Breast epithelium (tissue), 4 donors: ENCODE data around the gene RIPOR3. TPM values are rescaled to one million over a fixed set of nuclear protein-coding genes. Genes with fewer than 3 reads are reported as not detected.
"Not testable (repeated sequence)": the region's sequence is repeated elsewhere in the genome, so short reads cannot be mapped to it uniquely, and the experiment has no call there.

Experiments
- DNase-seq, 2 donors: peaks; one replicate each; pipeline ENCODE4 v3.0.0-alpha.2; 2019; ENCODE audit warnings: low spot score in 2 of 2
- H3K27ac ChIP-seq, 2 donors: fragments of 200-600 bp; sonication (generic) in 1 of 2; one replicate each; pipeline ENCODE4 v1.5.1; 2016 to 2019; ENCODE audit warnings: mild to moderate bottlenecking in 1 of 2
- H3K27me3 ChIP-seq, 2 donors: fragments of 200-600 bp; sonication (generic) in 1 of 2; one replicate each; pipeline versions ENCODE4 v1.5.1 to v1.6.0; 2017 to 2019; ENCODE audit warnings: control low read depth in 1 of 2, mild to moderate bottlenecking in 1 of 2
- H3K36me3 ChIP-seq: fragments of 200-600 bp; one replicate; pipeline ENCODE4 v1.5.1; 2019
- H3K4me1 ChIP-seq, 2 donors: fragments of 200-600 bp; sonication (generic); one replicate each; pipeline ENCODE4 v1.5.1; 2016 to 2019; ENCODE audit warnings: control low read depth in 1 of 2
- H3K4me3 ChIP-seq, 3 donors: fragments of 200-600 bp; sonication (generic); 1 replicate in 2 of 3; 2 replicates in 1 of 3; pipeline ENCODE4 v1.5.1; 2016 to 2019; ENCODE audit warnings: mild to moderate bottlenecking in 3 of 3, moderate library complexity in 2 of 3
- H3K9me3 ChIP-seq, 2 donors: fragments of 200-600 bp; sonication (generic) in 1 of 2; one replicate each; pipeline ENCODE4 v1.5.1; 2016 to 2019; ENCODE audit warnings: control low read depth in 1 of 2
- POLR2A ChIP-seq: fragments of 450-650 bp; IDR thresholded peaks from one replicate; pipeline ENCODE4 v1.6.1; 2016; ENCODE audit warnings: antibody characterized with exemption, mild to moderate bottlenecking, moderate library complexity
- POLR2AphosphoS5 ChIP-seq, 3 donors: sonication (generic); formaldehyde crosslinking; IDR thresholded peaks; one replicate each; pipeline ENCODE4 v1.6.1; 2017; ENCODE audit warnings: antibody characterized with exemption in 3 of 3
- intact Hi-C: fragments of 100-400 bp; cut with DNase I; formaldehyde crosslinking; loops from one replicate; pipeline ENCODE4 v1.15.1; 2023; ENCODE audit warnings: low total_unique reads
- total RNA-seq, 3 donors: library from RNA; depleted of rRNA; stranded (reverse); fragments of >200 nt; gene quantifications; one replicate each; pipeline ENCODE4 v1.1.0, GENCODE V29; 2016
- TF ChIP-seq, protein P1 (sequence below), 3 donors: fragments of 450-650 bp; IDR thresholded peaks; one replicate each; pipeline ENCODE4 v1.5.1; 2016 to 2017; ENCODE audit warnings: antibody characterized with exemption in 3 of 3, mild to moderate bottlenecking in 3 of 3, moderate library complexity in 3 of 3

Gene RIPOR3
- total RNA-seq, 3 donors from 2014 or later = 4.5 to 35.5 (median 26.9) TPM

DNA sequence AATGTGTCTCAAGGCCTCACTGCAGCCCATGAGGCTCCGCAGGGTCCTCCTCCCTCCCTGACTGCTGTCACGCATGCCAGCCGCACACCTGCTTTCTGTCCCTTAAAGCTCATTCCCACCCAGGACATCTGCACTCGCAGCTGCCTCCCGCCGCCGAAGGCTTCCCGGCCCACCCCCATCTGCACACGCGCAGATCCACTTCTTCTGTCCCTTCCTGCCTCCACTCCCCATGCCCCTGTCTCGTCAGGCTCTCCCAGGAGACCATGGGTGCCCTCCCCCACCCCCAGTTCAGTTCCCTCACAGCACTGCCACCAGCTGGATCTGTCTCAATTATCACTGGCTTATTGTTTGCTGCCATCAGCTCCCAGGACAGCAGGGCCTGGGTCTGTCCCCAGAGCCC lies 63.0 kb downstream of the RIPOR3 start:
- no peak overlapping the region for H3K4me3 ChIP-seq
- H3K9me3 ChIP-seq = no peaks in the 10 kb centered on the region
- no peaks in the 10 kb centered on the region for H3K4me1 ChIP-seq
- intact Hi-C loops = no loop called here
- no peaks in the 10 kb centered on the region for H3K27me3 ChIP-seq
- H3K36me3 ChIP-seq = no peaks in the 10 kb centered on the region
- no peak overlapping the region for H3K27ac ChIP-seq
- TF ChIP-seq POLR2AphosphoS5 (IDR thresholded peaks at IDR 0.05) (no peak), POLR2A (no peak)
- TF ChIP-seq, protein P1, sequence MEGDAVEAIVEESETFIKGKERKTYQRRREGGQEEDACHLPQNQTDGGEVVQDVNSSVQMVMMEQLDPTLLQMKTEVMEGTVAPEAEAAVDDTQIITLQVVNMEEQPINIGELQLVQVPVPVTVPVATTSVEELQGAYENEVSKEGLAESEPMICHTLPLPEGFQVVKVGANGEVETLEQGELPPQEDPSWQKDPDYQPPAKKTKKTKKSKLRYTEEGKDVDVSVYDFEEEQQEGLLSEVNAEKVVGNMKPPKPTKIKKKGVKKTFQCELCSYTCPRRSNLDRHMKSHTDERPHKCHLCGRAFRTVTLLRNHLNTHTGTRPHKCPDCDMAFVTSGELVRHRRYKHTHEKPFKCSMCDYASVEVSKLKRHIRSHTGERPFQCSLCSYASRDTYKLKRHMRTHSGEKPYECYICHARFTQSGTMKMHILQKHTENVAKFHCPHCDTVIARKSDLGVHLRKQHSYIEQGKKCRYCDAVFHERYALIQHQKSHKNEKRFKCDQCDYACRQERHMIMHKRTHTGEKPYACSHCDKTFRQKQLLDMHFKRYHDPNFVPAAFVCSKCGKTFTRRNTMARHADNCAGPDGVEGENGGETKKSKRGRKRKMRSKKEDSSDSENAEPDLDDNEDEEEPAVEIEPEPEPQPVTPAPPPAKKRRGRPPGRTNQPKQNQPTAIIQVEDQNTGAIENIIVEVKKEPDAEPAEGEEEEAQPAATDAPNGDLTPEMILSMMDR (IDR thresholded peaks at IDR 0.05) = no peak
- no peak for DNase-seq

DNA sequence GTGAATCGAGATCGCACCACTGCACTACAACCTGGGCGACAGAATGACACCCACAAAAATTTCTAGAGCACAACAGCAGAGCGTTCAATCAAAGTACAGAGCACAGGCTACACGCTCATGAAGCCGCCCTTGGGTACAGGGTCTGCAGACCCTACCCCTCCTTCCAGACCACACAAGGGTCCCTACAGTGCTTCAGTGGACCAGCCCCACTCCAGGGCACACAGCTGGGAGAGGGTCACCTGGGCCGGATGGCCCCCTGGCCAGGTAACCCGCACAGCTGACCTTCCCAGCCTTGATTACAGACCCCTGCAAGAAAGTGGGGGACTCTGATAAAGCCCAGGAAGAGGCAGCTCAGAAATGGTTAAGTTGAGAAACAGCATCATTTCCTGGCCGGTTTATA lies 63.6 kb downstream of the RIPOR3 start:
- no peaks in the 10 kb centered on the region for H3K27me3 ChIP-seq
- no peaks in the 10 kb centered on the region for H3K4me1 ChIP-seq
- no peak overlapping the region for H3K4me3 ChIP-seq
- H3K9me3 ChIP-seq = no peaks in the 10 kb centered on the region
- H3K36me3 ChIP-seq = no peaks in the 10 kb centered on the region
- intact Hi-C loops = no loop called here
- no peak for TF ChIP-seq POLR2A
- TF ChIP-seq, protein P1 (IDR thresholded peaks at IDR 0.05) = no peak
- TF ChIP-seq POLR2AphosphoS5 (IDR thresholded peaks at IDR 0.05) = no peak
- no peak overlapping the region for H3K27ac ChIP-seq
- DNase-seq = no peak

DNA sequence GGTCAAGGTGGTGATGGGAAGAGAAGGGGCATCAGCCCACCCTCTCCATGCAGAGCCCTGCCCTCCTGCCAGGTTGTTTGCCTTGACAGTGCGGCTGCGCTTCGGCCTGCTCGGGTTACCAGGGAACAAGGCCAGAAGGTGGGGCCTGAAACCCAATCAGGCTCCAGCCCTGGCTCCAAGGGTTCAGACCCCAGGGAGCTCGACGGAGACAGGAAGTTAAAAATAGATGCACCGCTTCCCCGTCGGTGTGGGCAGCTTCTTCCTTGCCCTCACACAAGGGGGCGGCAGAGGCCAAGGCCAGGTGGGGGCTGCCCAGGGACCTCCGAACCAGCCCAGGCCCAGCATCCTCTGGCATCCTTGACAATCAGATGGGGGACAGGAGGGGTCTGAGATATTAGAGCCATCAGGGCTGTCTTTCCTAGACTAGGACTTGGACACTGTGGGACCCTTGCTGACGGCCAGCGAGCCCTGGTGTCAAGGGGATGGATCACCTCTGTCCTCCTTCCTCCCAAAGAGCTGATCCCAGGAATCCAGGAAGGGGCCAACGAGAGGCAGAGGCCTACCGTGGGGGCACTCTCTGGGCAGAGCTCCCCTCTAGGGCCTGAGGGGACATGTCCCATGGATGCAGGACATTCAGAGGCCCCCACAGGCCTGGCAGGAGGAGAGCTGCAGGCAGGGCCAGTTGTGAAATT lies 65.2 kb downstream of the RIPOR3 start:
- H3K9me3 ChIP-seq = peaks cover 1 to 5% of the 10 kb centered on the region in 2 donors
- no peak for DNase-seq
- no peaks in the 10 kb centered on the region for H3K4me1 ChIP-seq
- intact Hi-C loops = no loop called here
- no peak overlapping the region for H3K4me3 ChIP-seq
- TF ChIP-seq POLR2A (no peak), POLR2AphosphoS5 (IDR thresholded peaks at IDR 0.05) (no peak)
- TF ChIP-seq, protein P1 (IDR thresholded peaks at IDR 0.05) = peak in 1 of 3 donors; percentile 24
- no peaks in the 10 kb centered on the region for H3K27me3 ChIP-seq
- H3K27ac ChIP-seq = peak overlapping the region; percentile 27 to 52
- H3K36me3 ChIP-seq = no peaks in the 10 kb centered on the region

DNA sequence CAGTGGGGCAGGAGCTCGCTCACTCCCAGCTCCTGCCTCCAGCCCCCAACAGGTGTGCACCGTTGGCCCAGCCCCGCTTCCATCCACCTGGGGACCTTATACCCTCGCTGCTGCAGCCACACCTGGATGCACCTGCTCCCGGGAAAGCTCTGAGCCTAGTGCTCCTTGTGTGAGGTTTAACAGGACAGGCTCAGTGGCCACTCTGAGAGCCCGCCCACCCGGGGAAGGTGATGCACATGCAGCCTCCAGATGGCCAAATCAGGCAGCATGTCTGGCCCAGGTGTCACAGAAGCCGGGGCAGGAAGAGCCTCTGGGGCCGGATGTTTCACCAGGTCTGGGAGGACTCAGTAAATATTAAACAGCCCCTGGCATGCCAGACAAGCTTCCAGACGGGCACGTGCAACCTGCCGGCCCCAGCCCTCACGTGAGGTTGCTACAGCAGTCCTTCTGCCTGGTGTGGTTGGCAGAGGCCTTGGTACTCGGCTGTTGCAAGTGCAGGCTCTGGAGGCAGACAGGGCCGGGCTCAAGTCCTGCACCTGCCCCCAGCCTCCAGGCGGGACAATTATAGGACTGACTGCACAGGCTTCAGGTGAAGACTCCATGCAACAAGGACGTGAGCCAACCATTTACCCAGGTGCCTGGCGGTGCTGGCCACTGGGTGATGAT lies 66.9 kb downstream of the RIPOR3 start:
- Histone ChIP-seq H3K27me3 (no peaks in the 10 kb centered on the region), H3K27ac (peak overlapping the region in 1 of 2 donors; percentile 52), H3K4me1 (no peaks in the 10 kb centered on the region), H3K9me3 (peaks cover 7 to 9% of the 10 kb centered on the region in 2 donors), H3K36me3 (no peaks in the 10 kb centered on the region), H3K4me3 (no peak overlapping the region)
- no peak for TF ChIP-seq POLR2AphosphoS5 (IDR thresholded peaks at IDR 0.05)
- TF ChIP-seq POLR2A = no peak
- TF ChIP-seq, protein P1 (IDR thresholded peaks at IDR 0.05) = no peak
- peak; percentile 72 to 77 for DNase-seq
- intact Hi-C loops = no loop called here

DNA sequence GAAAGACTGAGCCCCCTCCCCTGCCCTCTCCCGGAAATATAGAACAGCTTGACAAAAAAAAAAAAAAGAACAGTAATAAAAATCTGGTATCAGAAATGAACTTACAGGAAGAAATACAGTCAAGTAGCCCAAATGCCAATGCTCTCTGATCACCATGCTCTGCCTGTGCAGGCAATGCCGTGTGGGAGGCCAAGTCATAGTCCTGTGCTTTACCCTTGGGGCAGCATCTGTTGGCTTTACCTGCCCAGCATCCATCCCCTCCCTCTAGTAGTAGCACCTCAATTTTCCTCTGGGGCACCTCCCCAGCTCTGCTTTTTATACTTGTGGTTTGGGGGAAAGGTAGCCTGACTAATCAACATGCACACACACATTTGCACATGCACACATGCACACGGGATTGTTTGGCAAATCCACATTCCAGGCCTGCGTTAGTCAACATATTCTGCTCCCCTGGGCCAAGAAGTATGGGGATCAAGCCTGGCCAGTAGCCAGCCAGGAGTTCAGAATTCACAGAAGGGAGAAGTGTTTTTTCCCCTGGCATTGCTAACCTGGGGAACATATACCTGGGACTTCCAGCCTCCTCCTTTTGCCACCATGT lies 70.2 kb downstream of the RIPOR3 start:
- Histone ChIP-seq H3K9me3 (peaks cover 7 to 9% of the 10 kb centered on the region in 2 donors), H3K4me1 (no peaks in the 10 kb centered on the region), H3K36me3 (no peaks in the 10 kb centered on the region), H3K4me3 (no peak overlapping the region), H3K27ac (no peak overlapping the region), H3K27me3 (no peaks in the 10 kb centered on the region)
- TF ChIP-seq POLR2AphosphoS5 (IDR thresholded peaks at IDR 0.05) (no peak), POLR2A (no peak)
- TF ChIP-seq, protein P1 (IDR thresholded peaks at IDR 0.05) = no peak
- intact Hi-C loops = no loop called here
- DNase-seq = no peak

DNA sequence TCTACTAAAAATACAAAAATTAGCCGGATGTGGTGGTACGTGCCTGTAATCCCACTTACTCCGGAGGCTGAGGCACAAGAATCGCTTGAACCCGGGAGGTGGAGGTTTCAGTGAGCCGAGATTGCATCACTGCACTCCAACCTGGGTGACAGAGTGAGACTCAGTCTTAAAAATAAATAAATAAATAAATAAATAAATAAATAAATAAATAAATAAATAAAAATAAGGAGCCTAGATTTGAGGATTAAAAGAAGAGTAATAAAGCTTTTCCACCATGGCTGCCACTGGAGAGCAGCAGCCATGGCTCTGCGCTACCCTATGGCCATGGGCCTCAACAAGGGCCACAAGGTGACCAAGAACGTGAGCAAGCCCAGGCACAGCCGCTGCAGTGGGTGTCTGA lies 70.9 kb downstream of the RIPOR3 start:
- DNase-seq, H3K27me3 ChIP-seq, H3K4me1 ChIP-seq, H3K9me3 ChIP-seq, H3K36me3 ChIP-seq, intact Hi-C loops, H3K27ac ChIP-seq, H3K4me3 ChIP-seq: not testable (repeated sequence)
